Heart left ventricle (tissue), 13 donors: ENCODE measurements around the gene DNAH17.

Experiments
- CTCF ChIP-seq, 12 donors: fragments of 200-600 bp; sonication (generic) in 4 of 12; IDR thresholded peaks; one replicate each; pipeline versions ENCODE4 v1.5.0 to v1.8.0; 2018 to 2022; ENCODE audit warnings: antibody characterized with exemption in 12 of 12, mild to moderate bottlenecking in 5 of 12
- POLR2A ChIP-seq, 2 donors: fragments of 450-650 bp; IDR thresholded peaks; one replicate each; pipeline ENCODE4 v1.6.1; 2017; ENCODE audit warnings: antibody characterized with exemption in 2 of 2, mild to moderate bottlenecking in 2 of 2, moderate library complexity in 2 of 2
- donor health status: ischemic (EF 13 %, LVEDD 7.1; RV severe dilation, severe dysfunction).
- donor health status: DM: no; HTN: yes; CAD: no.
- donor health status: DM: no; HTN: no; CAD: no.
- donor health status: ischemic (EF 25% LVEDD 6.9; RV normal size, moderate dysfunction).
- donor health status: ischemic (EF 25% LVEDD 5.7; RV mildly dilated, moderate dysfunction).
- donor health status: ischemic (EF 35%, LVEDD 5.7; RV mildly dilated, moderate dysfunction).
- donor health status: nonischemic (EF 11% LVEDD 7.7; RV severe dilation, severe dysfunction).
- donor health status: DM: yes; HTN: yes; CAD: no.
- donor health status: PGD.
- donor health status: ischemic (EF 29% LVEDD 5.4; RV normal size, mild dysfunction).
- donor health status: nonischemic (EF 23%, LVEDD 6.1; RV moderate dilation, normal function).

- no peak for TF ChIP-seq CTCF (IDR thresholded peaks at IDR 0.05)
- TF ChIP-seq POLR2A (IDR thresholded peaks at IDR 0.05): no peak
These were observed 24.5 kb upstream of the DNAH17 start for GRCh38 chr17:78601577-78602190.
